T-helper 1 cell (primary cell): Measurements from ENCODE around the gene DNAJC18.
A peak's percentile ranks its signal among the peaks of the same experiment; 100 is the strongest.
"Not testable (repeated sequence)": the region's sequence is repeated elsewhere in the genome, so short reads cannot be mapped to it uniquely, and the experiment has no call there.

Experiments
- DNase-seq, 5 donors: peaks; one replicate each; pipeline ENCODE4 v3.0.0-alpha.2; 2012 to 2020

The DNAJC18 gene

GRCh38 chr5:139460455-139460854 lies 21.1 kb upstream of the DNAJC18 start:
- no peak for DNase-seq

- peak in 1 of 5 donors; percentile 48 for DNase-seq
Observed at GRCh38 chr5:139459451-139459934, 20.2 kb upstream of the DNAJC18 start.

- peak; percentile 56 to 94 (median 74) for DNase-seq
Observed at GRCh38 chr5:139458580-139459407, 19.5 kb upstream of the DNAJC18 start.

- DNase-seq, result peak in 1 of 5 donors; percentile 36
Observed at GRCh38 chr5:139457653-139458306, 18.5 kb upstream of the DNAJC18 start.

- no peak for DNase-seq
Observed at GRCh38 chr5:139457241-139457640, 17.9 kb upstream of the DNAJC18 start.

- DNase-seq, result no peak
Observed at GRCh38 chr5:139456776-139457175, 17.5 kb upstream of the DNAJC18 start.

- DNase-seq, result no peak
Observed at GRCh38 chr5:139454568-139455290, 15.4 kb upstream of the DNAJC18 start.

GRCh38 chr5:139453683-139454567 lies 14.6 kb upstream of the DNAJC18 start:
- DNase-seq, result peak in 1 of 5 donors; percentile 52

- DNase-seq, result no peak
Observed at GRCh38 chr5:139451878-139452660, 12.7 kb upstream of the DNAJC18 start.

- no peak for DNase-seq
Observed at GRCh38 chr5:139451176-139451575, 11.9 kb upstream of the DNAJC18 start.

GRCh38 chr5:139446956-139447779 lies 7.8 kb upstream of the DNAJC18 start:
- peak in 1 of 5 donors; percentile 81 for DNase-seq

- no peak for DNase-seq
Observed at GRCh38 chr5:139445325-139446170, 6.2 kb upstream of the DNAJC18 start.

GRCh38 chr5:139443831-139444453 lies 4.6 kb upstream of the DNAJC18 start:
- peak in 4 of 5 donors; percentile 20 to 41 (median 26) for DNase-seq

- not testable (repeated sequence) for DNase-seq
Observed at GRCh38 chr5:139440416-139440815, 1.1 kb upstream of the DNAJC18 start.

GRCh38 chr5:139438707-139439012 lies 665 bp downstream of the DNAJC18 start:
- no peak for DNase-seq

- DNase-seq, result no peak
Observed at GRCh38 chr5:139435676-139436075, 3.6 kb downstream of the DNAJC18 start.

- DNase-seq, result no peak
Observed at GRCh38 chr5:139431706-139432105, 7.6 kb downstream of the DNAJC18 start.

- DNase-seq, result no peak
Observed at GRCh38 chr5:139430015-139430414, 9.3 kb downstream of the DNAJC18 start.
